NCI-H460 (cell line): ENCODE measurements around the gene RPS28. TPM values are rescaled to one million over a fixed set of nuclear protein-coding genes. Genes with fewer than 3 reads are reported as not detected.

Source experiments
- DNase-seq: peaks from one replicate; pipeline ENCODE4 v3.0.0-alpha.2; 2016; ENCODE audit warnings: low read depth; ENCODE audit errors: extremely low read depth
- total RNA-seq: library from RNA; depleted of rRNA; stranded (reverse); fragments of >200 nt; shearing (Covaris generic); gene quantifications from 2 replicates; pipeline ENCODE4 v1.2.3, GENCODE V29; 2014

Gene RPS28
- total RNA-seq, 1 experiment from 2014 or later = 623 TPM

- no peak for DNase-seq
Observed at GRCh38 chr19:8319807-8320520, 1.3 kb upstream of the RPS28 start.

- no peak for DNase-seq
Observed at GRCh38 chr19:8320564-8321066, 681 bp upstream of the RPS28 start.

- DNase-seq = no peak
Observed at GRCh38 chr19:8321986-8322637, 816 bp downstream of the RPS28 start.

GRCh38 chr19:8322638-8322997 lies 1.3 kb downstream of the RPS28 start:
- no peak for DNase-seq

GRCh38 chr19:8323781-8324185 lies 2.5 kb downstream of the RPS28 start:
- DNase-seq = no peak

- DNase-seq = no peak
Observed at GRCh38 chr19:8324186-8325050, 3.1 kb downstream of the RPS28 start.

GRCh38 chr19:8325454-8325853 lies 4.2 kb downstream of the RPS28 start:
- no peak for DNase-seq

GRCh38 chr19:8329996-8330395 lies 8.7 kb downstream of the RPS28 start:
- DNase-seq = no peak

- no peak for DNase-seq
Observed at GRCh38 chr19:8331263-8331845, 10.1 kb downstream of the RPS28 start.

GRCh38 chr19:8332976-8333766 lies 11.9 kb downstream of the RPS28 start:
- DNase-seq = no peak

GRCh38 chr19:8333767-8334457 lies 12.6 kb downstream of the RPS28 start:
- no peak for DNase-seq

- peak; percentile 74 for DNase-seq
Observed at GRCh38 chr19:8334458-8335342, 13.4 kb downstream of the RPS28 start.

- DNase-seq = no peak
Observed at GRCh38 chr19:8335343-8336071, 14.2 kb downstream of the RPS28 start.

- DNase-seq = no peak
Observed at GRCh38 chr19:8336072-8336569, 14.8 kb downstream of the RPS28 start.

- DNase-seq = no peak
Observed at GRCh38 chr19:8336660-8337059, 15.4 kb downstream of the RPS28 start.

- DNase-seq = no peak
Observed at GRCh38 chr19:8337728-8338127, 16.4 kb downstream of the RPS28 start.

GRCh38 chr19:8338835-8339234 lies 17.5 kb downstream of the RPS28 start:
- no peak for DNase-seq
